SU-DHL-6 (cell line): Measurements from ENCODE around the gene AKT3.

Source experiments
- H2AFZ ChIP-seq: fragments of 200-600 bp; sonication (generic); 2 replicates; pipeline ENCODE4 v1.6.1; 2014; ENCODE audit warnings: low read depth, mild to moderate bottlenecking, moderate library complexity, mixed read lengths, antibody characterized with exemption, low read length; ENCODE audit not compliant: severe bottlenecking
- H3F3A ChIP-seq: fragments of 200-600 bp; shearing (Covaris generic); 2 replicates; pipeline ENCODE4 v1.6.0; 2016; ENCODE audit warnings: antibody characterized with exemption, mild to moderate bottlenecking; ENCODE audit not compliant: insufficient read depth
- H3K27ac ChIP-seq: fragments of 200-600 bp; sonication (generic); 2 replicates; pipeline ENCODE4 v1.5.1; 2016; ENCODE audit warnings: low read depth, mild to moderate bottlenecking, low read length, moderate library complexity, mixed read lengths
- H3K27me3 ChIP-seq: fragments of 200-600 bp; sonication (generic), shearing (Covaris generic); 2 replicates; pipeline ENCODE4 v1.6.0; 2014; ENCODE audit warnings: mild to moderate bottlenecking, low read length
- H3K36me3 ChIP-seq: fragments of 200-600 bp; sonication (generic); 2 replicates; pipeline ENCODE4 v1.6.1; 2014; ENCODE audit warnings: mild to moderate bottlenecking, low read length, mixed read lengths
- H3K4me2 ChIP-seq: fragments of 300-600, 200-600 bp; shearing (Covaris generic), sonication (generic); 2 replicates; pipeline ENCODE4 v1.6.0; 2014; ENCODE audit warnings: low read length, low read depth, mild to moderate bottlenecking; ENCODE audit not compliant: poor library complexity, severe bottlenecking
- H3K4me3 ChIP-seq: fragments of 200-600 bp; sonication (generic); 2 replicates; pipeline ENCODE4 v1.5.1; 2014; ENCODE audit warnings: antibody characterized with exemption, low read length, mild to moderate bottlenecking, mixed read lengths; ENCODE audit not compliant: insufficient read depth, poor library complexity, severe bottlenecking
- H3K79me2 ChIP-seq: fragments of 200-600 bp; sonication (generic); 2 replicates; pipeline ENCODE4 v1.6.1; 2014; ENCODE audit warnings: mild to moderate bottlenecking, low read length, moderate library complexity; ENCODE audit not compliant: insufficient read depth
- H3K9ac ChIP-seq: fragments of 200-600 bp; sonication (generic); 2 replicates; pipeline ENCODE4 v1.7.0; 2014; ENCODE audit warnings: mild to moderate bottlenecking, low read length
- H3K9me2 ChIP-seq: fragments of 200-600 bp; sonication (generic); replicated peaks from 2 replicates; pipeline ENCODE4 v1.6.1; 2014; ENCODE audit warnings: low read length; ENCODE audit not compliant: insufficient read depth
- H3K9me3 ChIP-seq: fragments of 200-600 bp; sonication (generic); 2 replicates; pipeline ENCODE4 v1.6.1; 2014; ENCODE audit warnings: low read length, mixed read lengths; ENCODE audit not compliant: insufficient read depth
- H4K20me1 ChIP-seq: fragments of 200-600 bp; sonication (generic); 2 replicates; pipeline ENCODE4 v1.6.1; 2014; ENCODE audit warnings: low read depth, mild to moderate bottlenecking, antibody characterized with exemption, low read length, moderate library complexity, mixed read lengths
- CTCF ChIP-seq: fragments of 200-600 bp; sonication (generic); IDR thresholded peaks from one replicate; pipeline ENCODE4 v1.5.1; 2017; ENCODE audit warnings: antibody characterized with exemption, mild to moderate bottlenecking, low read length, moderate library complexity; ENCODE audit not compliant: insufficient read depth, poor library complexity, severe bottlenecking
- EZH2phosphoT487 ChIP-seq: fragments of 200-600 bp; sonication (generic), shearing (Covaris generic); conservative IDR thresholded peaks from 2 replicates; pipeline ENCODE4 v1.6.1; 2018; ENCODE audit warnings: mild to moderate bottlenecking, antibody characterized with exemption, low read length, moderate library complexity, mixed read lengths

AKT3 gene

GRCh38 chr1:243686159-243686558 lies 163.9 kb downstream of the AKT3 start:
- Histone ChIP-seq H3K27me3 (no peaks in the 10 kb centered on the region), H3K4me2 (no peak overlapping the region), H3K9me2 (no peaks in the 10 kb centered on the region), H3K9ac (no peak overlapping the region), H3K9me3 (no peaks in the 10 kb centered on the region), H4K20me1 (no peaks in the 10 kb centered on the region), H3K4me3 (no peak overlapping the region), H3K79me2 (no peaks in the 10 kb centered on the region), H3K27ac (no peak overlapping the region), H3F3A (no peaks in the 10 kb centered on the region), H3K36me3 (no peaks in the 10 kb centered on the region), H2AFZ (no peak overlapping the region)
- TF ChIP-seq EZH2phosphoT487 (no peak), CTCF (no peak)

- no peaks in the 10 kb centered on the region for H3K79me2 ChIP-seq
- no peak overlapping the region for H3K4me3 ChIP-seq
- no peak overlapping the region for H2AFZ ChIP-seq
- H3F3A ChIP-seq, result no peaks in the 10 kb centered on the region
- H3K36me3 ChIP-seq, result no peaks in the 10 kb centered on the region
- no peak overlapping the region for H3K9ac ChIP-seq
- H3K27ac ChIP-seq, result no peak overlapping the region
- H3K4me2 ChIP-seq, result no peak overlapping the region
- no peaks in the 10 kb centered on the region for H4K20me1 ChIP-seq
- H3K9me3 ChIP-seq, result no peaks in the 10 kb centered on the region
- no peaks in the 10 kb centered on the region for H3K27me3 ChIP-seq
- TF ChIP-seq EZH2phosphoT487 (no peak), CTCF (no peak)
- H3K9me2 ChIP-seq, result no peaks in the 10 kb centered on the region
These were observed 169.2 kb downstream of the AKT3 start for GRCh38 chr1:243680860-243681259.

- Histone ChIP-seq H2AFZ (no peak overlapping the region), H3K36me3 (no peaks in the 10 kb centered on the region), H3K9me2 (no peaks in the 10 kb centered on the region), H3K27ac (no peak overlapping the region), H3K4me3 (no peak overlapping the region), H3F3A (no peaks in the 10 kb centered on the region), H3K79me2 (no peaks in the 10 kb centered on the region), H3K9ac (no peak overlapping the region), H4K20me1 (no peaks in the 10 kb centered on the region), H3K9me3 (no peaks in the 10 kb centered on the region), H3K27me3 (no peaks in the 10 kb centered on the region), H3K4me2 (no peak overlapping the region)
- TF ChIP-seq CTCF (no peak), EZH2phosphoT487 (no peak)
These were observed 177.4 kb downstream of the AKT3 start for GRCh38 chr1:243672539-243673074.

- no peaks in the 10 kb centered on the region for H3K27me3 ChIP-seq
- H3K4me2 ChIP-seq, result no peak overlapping the region
- no peak for TF ChIP-seq CTCF
- TF ChIP-seq EZH2phosphoT487, result no peak
- H3K36me3 ChIP-seq, result no peaks in the 10 kb centered on the region
- H3K4me3 ChIP-seq, result no peak overlapping the region
- H3K9me3 ChIP-seq, result no peaks in the 10 kb centered on the region
- no peak overlapping the region for H2AFZ ChIP-seq
- H3K9ac ChIP-seq, result no peak overlapping the region
- H3F3A ChIP-seq, result no peaks in the 10 kb centered on the region
- no peaks in the 10 kb centered on the region for H3K79me2 ChIP-seq
- H3K27ac ChIP-seq, result no peak overlapping the region
- H3K9me2 ChIP-seq, result no peaks in the 10 kb centered on the region
- H4K20me1 ChIP-seq, result no peaks in the 10 kb centered on the region
These were observed 182.5 kb downstream of the AKT3 start for GRCh38 chr1:243667591-243667990.
